K562 (cell line): ENCODE results near the gene CA7. TPM values are rescaled to one million over a fixed set of nuclear protein-coding genes. Genes with fewer than 3 reads are reported as not detected.

Source experiments
- ARHGAP35 ChIP-seq: fragments of 450-650 bp; IDR thresholded peaks from 2 replicates; pipeline ENCODE4 v1.6.1; 2018; ENCODE audit not compliant: partially characterized antibody
- BHLHE40 ChIP-seq: IDR thresholded peaks from 2 replicates; pipeline ENCODE4 v1.6.1; 2011; ENCODE audit warnings: low read length, improper control_type of control experiment
- DPF2 ChIP-seq: fragments of 450-650 bp; IDR thresholded peaks from 2 replicates; pipeline ENCODE4 v1.6.1; 2016
- ELK3 ChIP-seq: fragments of 450-650 bp; formaldehyde crosslinking; IDR thresholded peaks from 2 replicates; pipeline ENCODE4 v1.4.0; 2020; ENCODE audit warnings: mild to moderate bottlenecking
- ETS1 ChIP-seq: conservative IDR thresholded peaks from 2 replicates; pipeline ENCODE4 v1.6.1; 2011; ENCODE audit warnings: low read depth, mild to moderate bottlenecking, low read length; ENCODE audit not compliant: control insufficient read depth
- FOXA1 ChIP-seq: fragments of 450-650 bp; IDR thresholded peaks from 2 replicates; pipeline ENCODE4 v1.6.1; 2016; ENCODE audit warnings: mild to moderate bottlenecking, borderline replicate concordance
- GABPA ChIP-seq: fragments of 200-800 bp; sonication (Bioruptor generic); conservative IDR thresholded peaks from 2 replicates; pipeline ENCODE4 v1.6.1; 2016; ENCODE audit warnings: low read depth, missing genetic modification characterization, missing compliant biosample characterization
- GTF2A2 ChIP-seq: IDR thresholded peaks from 2 replicates; pipeline ENCODE4 v1.6.1; 2016; ENCODE audit warnings: mild to moderate bottlenecking, missing genetic modification characterization, missing compliant biosample characterization
- KDM5B ChIP-seq: fragments of 200-600 bp; sonication (generic); IDR thresholded peaks from 2 replicates; pipeline ENCODE4 v1.6.1; 2012; ENCODE audit warnings: low read depth, mild to moderate bottlenecking, moderate library complexity, low read length, control low read depth, inconsistent platforms; ENCODE audit not compliant: insufficient replicate concordance
- LCOR ChIP-seq: sonication (generic); formaldehyde crosslinking; IDR thresholded peaks from 2 replicates; pipeline ENCODE4 v1.8.0; 2022; ENCODE audit warnings: mild to moderate bottlenecking, missing genetic modification reagents
- MLX ChIP-seq, 2 experiments: fragments of 450-650 bp in 1 of 2; sonication (generic) in 1 of 2; formaldehyde crosslinking; conservative IDR thresholded peaks; 2 replicates each; pipeline versions ENCODE4 v1.4.0 to v1.8.1; 2020 to 2022; ENCODE audit warnings: mild to moderate bottlenecking in 1 of 2, missing genetic modification reagents in 1 of 2
- NEUROD1 ChIP-seq: fragments of 150-350 bp; IDR thresholded peaks from 2 replicates; pipeline ENCODE4 v1.6.1; 2014; ENCODE audit warnings: borderline replicate concordance, low read length, low read depth; ENCODE audit not compliant: partially characterized antibody
- NFE2L1 ChIP-seq: fragments of 450-650 bp; IDR thresholded peaks from 2 replicates; pipeline ENCODE4 v1.6.1; 2016; ENCODE audit warnings: missing genetic modification characterization, low read depth, mild to moderate bottlenecking, missing compliant biosample characterization, moderate library complexity, borderline replicate concordance
- NKRF ChIP-seq: fragments of 450-650 bp; IDR thresholded peaks from 2 replicates; pipeline ENCODE4 v1.6.1; 2016; ENCODE audit warnings: borderline replicate concordance
- RBM22 ChIP-seq: fragments of 200-400 bp; formaldehyde crosslinking; IDR thresholded peaks from 2 replicates; pipeline ENCODE4 v1.6.1; 2018; ENCODE audit warnings: low read length, low read depth; ENCODE audit not compliant: poor library complexity, severe bottlenecking
- RCOR1 ChIP-seq, 2 experiments: IDR thresholded peaks; 2 replicates each; pipeline ENCODE4 v1.6.1; 2012; ENCODE audit warnings: low read depth in 2 of 2, low read length in 2 of 2, borderline replicate concordance in 1 of 2, improper control_type of control experiment in 1 of 2
- SIX5 ChIP-seq, 2 experiments: IDR thresholded peaks; 2 replicates each; pipeline ENCODE4 v1.6.1; 2011; ENCODE audit warnings: low read length in 2 of 2, borderline replicate concordance in 1 of 2, low read depth in 1 of 2, mild to moderate bottlenecking in 1 of 2, moderate library complexity in 1 of 2; ENCODE audit not compliant: insufficient read depth in 1 of 2
- TARDBP ChIP-seq: fragments of 450-650 bp; IDR thresholded peaks from 2 replicates; pipeline ENCODE4 v1.6.1; 2016
- YBX1 ChIP-seq: fragments of 450-650 bp; IDR thresholded peaks from 2 replicates; pipeline ENCODE4 v1.7.1; 2016; ENCODE audit warnings: mild to moderate bottlenecking
- ZBTB7A ChIP-seq: IDR thresholded peaks from 2 replicates; pipeline ENCODE4 v1.6.1; 2011; ENCODE audit warnings: low read depth, mild to moderate bottlenecking, low read length, moderate library complexity, borderline replicate concordance; ENCODE audit not compliant: control insufficient read depth
- ZNF146 ChIP-seq: IDR thresholded peaks from one replicate; pipeline ENCODE4 v1.6.1; 2018; ENCODE audit warnings: missing compliant biosample characterization; ENCODE audit not compliant: unreplicated experiment
- polyA plus RNA-seq, 8 experiments: library from polyadenylated mRNA; depleted of rRNA in 4 of 8; stranded (reverse) in 5 of 8; unstranded in 3 of 8; fragments of >200 nt; fragmentation: Nextera tagmentation in 2 of 8; fragmentation: Illumina TruSeq in 1 of 8; extraction: Ambion mirVana in 2 of 8; extraction: Trizol in 1 of 8; gene quantifications; 2 replicates each; pipeline versions ENCODE4 v1.2.1 to v1.2.3, GENCODE V29; 2011 to 2014; ENCODE audit warnings: inconsistent platforms in 1 of 8, missing spikeins in 1 of 8
- total RNA-seq, 7 experiments: library from RNA; depleted of rRNA in 6 of 7; stranded (reverse); fragments of >200 nt in 6 of 7; fragmentation: Illumina TruSeq in 2 of 7; extraction: Trizol in 2 of 7; gene quantifications; 2 replicates each; pipeline versions ENCODE4 v1.2.1 to v1.2.3, GENCODE V29; 2011 to 2021; ENCODE audit warnings: low replicate concordance in 1 of 7
- TF ChIP-seq, protein P1 (sequence below): fragments of 250-450 bp; sonication (Bioruptor Pico); IDR thresholded peaks from 2 replicates; pipeline ENCODE4 v1.9.0; 2021; ENCODE audit warnings: mild to moderate bottlenecking

The CA7 gene
- total and polyA plus RNA-seq, 9 of the 15 experiments (the other 6 are each of a cell fraction or from before 2014, with no cell fraction given), result 0.03 to 0.07 (median 0.05) TPM; not detected in 5

- TF ChIP-seq, protein P1, sequence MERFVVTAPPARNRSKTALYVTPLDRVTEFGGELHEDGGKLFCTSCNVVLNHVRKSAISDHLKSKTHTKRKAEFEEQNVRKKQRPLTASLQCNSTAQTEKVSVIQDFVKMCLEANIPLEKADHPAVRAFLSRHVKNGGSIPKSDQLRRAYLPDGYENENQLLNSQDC (CRISPR knock-in tag), result no peak
- peak; percentile 79 for TF ChIP-seq DPF2
- peak in 1 of 2 experiments; percentile 39; a peak in 1 of 4 replicates for TF ChIP-seq RCOR1 (IDR thresholded peaks at IDR 0.05; ENCODE audit: borderline replicate concordance in 1 of 2, low read depth in 2 of 2, low read length in 2 of 2)
- TF ChIP-seq YBX1, result no peak
- no peak for TF ChIP-seq RBM22
- TF ChIP-seq NEUROD1, result no peak
- 0 out of 2 replicates have a peak, but pooled peaks have one; percentile 24 for TF ChIP-seq TARDBP
- peak; percentile 48; the same call in 1 of the 2 replicates for TF ChIP-seq ZBTB7A
- TF ChIP-seq ETS1, result peak; percentile 73
- peak; percentile 93 for TF ChIP-seq LCOR (CRISPR knock-in tag)
- TF ChIP-seq KDM5B, result peak; percentile 70
- TF ChIP-seq GTF2A2, result no peak
- no peak for TF ChIP-seq ZNF146 (CRISPR knock-in tag)
- TF ChIP-seq FOXA1, result no peak
- peak; percentile 57 for TF ChIP-seq GABPA (tag)
- TF ChIP-seq BHLHE40, result peak; percentile 78
- no peak for TF ChIP-seq MLX (CRISPR knock-in tag; conservative IDR thresholded peaks at IDR 0.05)
- no peak for TF ChIP-seq ARHGAP35
- no peak for TF ChIP-seq SIX5 (IDR thresholded peaks at IDR 0.05; ENCODE audit: borderline replicate concordance in 1 of 2, insufficient read depth in 1 of 2, low read depth in 1 of 2, low read length in 2 of 2)
- TF ChIP-seq NKRF, result peak; percentile 12; the same call in 1 of the 2 replicates
- TF ChIP-seq ELK3, result no peak
- no peak for TF ChIP-seq NFE2L1 (tag)
These were observed 28.9 kb downstream of the CA7 start (continued) for GRCh38 chr16:66872943-66873684.
